Measurements from ENCODE around the gene SPECC1.

Gene SPECC1

DNA sequence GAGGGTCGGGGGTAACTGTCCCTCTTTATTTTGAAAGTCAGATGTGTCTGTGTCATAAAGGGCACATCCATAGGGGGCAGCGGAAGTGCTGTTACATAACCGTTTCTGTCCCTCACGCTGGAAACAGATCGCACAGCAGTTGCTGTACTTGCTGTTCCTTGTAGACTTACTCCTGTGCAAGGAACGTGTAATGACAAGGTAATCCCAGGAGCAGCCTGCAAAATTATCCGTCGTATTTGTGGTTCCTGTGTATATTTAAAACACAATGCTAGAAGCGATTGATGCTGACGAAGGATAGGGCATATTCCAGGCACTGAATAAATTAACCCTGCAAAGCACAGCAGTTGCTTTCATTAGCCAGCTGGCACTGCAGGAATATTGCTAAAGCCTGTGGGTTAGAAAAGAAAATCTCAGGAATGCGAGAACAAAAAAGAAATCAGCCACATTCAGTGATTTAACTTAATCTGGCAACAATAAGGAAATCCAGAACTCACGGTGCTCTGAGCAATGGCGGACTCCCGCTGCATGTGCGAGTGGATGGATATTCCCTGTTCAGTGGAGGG is 76.2 kb downstream of the SPECC1 start:
- no peak for DNase-seq
- no CpG with 5 or more reads among the region's 15 CpGs for WGBS (ENCODE audit: extremely low coverage, insufficient coverage, insufficient read length)
- H3K4me2 ChIP-seq (ENCODE audit: low read length) = no peak overlapping the region
- H3K79me1 ChIP-seq (ENCODE audit: low read length) = no peaks in the 10 kb centered on the region
- no peak overlapping the region for H3K9ac ChIP-seq (ENCODE audit: low read length)
- H2BK120ac ChIP-seq (ENCODE audit: insufficient read depth, low read length, poor library complexity) = no peak overlapping the region
- H3K36me3 ChIP-seq (ENCODE audit: control insufficient read depth in 1 of 2, insufficient read depth in 2 of 2, low read length in 2 of 2) = no peaks in the 10 kb centered on the region
- no peak overlapping the region for H2BK5ac ChIP-seq (ENCODE audit: low read depth, low read length, poor library complexity)
- H3K18ac ChIP-seq (ENCODE audit: low read length) = no peak overlapping the region
- no peak overlapping the region for H2AFZ ChIP-seq (ENCODE audit: insufficient read depth, low read length, poor library complexity)
- H3K27me3 ChIP-seq (ENCODE audit: insufficient read depth, low read length) = no peaks in the 10 kb centered on the region
- H3K23ac ChIP-seq (ENCODE audit: low read length) = no peak overlapping the region
- no peak overlapping the region for H2BK12ac ChIP-seq (ENCODE audit: low read length)
- H4K91ac ChIP-seq (ENCODE audit: low read depth, low read length) = no peak overlapping the region
- no peaks in the 10 kb centered on the region for H3K9me3 ChIP-seq (ENCODE audit: insufficient read depth, low read depth, low read length)
- no peak overlapping the region for H3K27ac ChIP-seq (ENCODE audit: low read depth, low read length)
- peaks cover 4 to 6% of the 10 kb centered on the region in 2 experiments for H3K4me1 ChIP-seq (ENCODE audit: control insufficient read depth in 1 of 2, insufficient read depth in 2 of 2, low read length in 2 of 2)
- H2AK5ac ChIP-seq (ENCODE audit: low read length) = no peak overlapping the region
- H3K4me3 ChIP-seq (ENCODE audit: low read depth, low read length) = no peak overlapping the region
- H3K79me2 ChIP-seq (ENCODE audit: control insufficient read depth, insufficient read depth, low read length, poor library complexity) = no peaks in the 10 kb centered on the region
- no peak overlapping the region for H3K14ac ChIP-seq (ENCODE audit: low read length)
- no peak overlapping the region for H4K12ac ChIP-seq (ENCODE audit: low read depth, low read length)
- no peak overlapping the region for H4K8ac ChIP-seq (ENCODE audit: low read depth, low read length)
- no peak overlapping the region for H3K4ac ChIP-seq (ENCODE audit: low read depth, low read length)

DNA sequence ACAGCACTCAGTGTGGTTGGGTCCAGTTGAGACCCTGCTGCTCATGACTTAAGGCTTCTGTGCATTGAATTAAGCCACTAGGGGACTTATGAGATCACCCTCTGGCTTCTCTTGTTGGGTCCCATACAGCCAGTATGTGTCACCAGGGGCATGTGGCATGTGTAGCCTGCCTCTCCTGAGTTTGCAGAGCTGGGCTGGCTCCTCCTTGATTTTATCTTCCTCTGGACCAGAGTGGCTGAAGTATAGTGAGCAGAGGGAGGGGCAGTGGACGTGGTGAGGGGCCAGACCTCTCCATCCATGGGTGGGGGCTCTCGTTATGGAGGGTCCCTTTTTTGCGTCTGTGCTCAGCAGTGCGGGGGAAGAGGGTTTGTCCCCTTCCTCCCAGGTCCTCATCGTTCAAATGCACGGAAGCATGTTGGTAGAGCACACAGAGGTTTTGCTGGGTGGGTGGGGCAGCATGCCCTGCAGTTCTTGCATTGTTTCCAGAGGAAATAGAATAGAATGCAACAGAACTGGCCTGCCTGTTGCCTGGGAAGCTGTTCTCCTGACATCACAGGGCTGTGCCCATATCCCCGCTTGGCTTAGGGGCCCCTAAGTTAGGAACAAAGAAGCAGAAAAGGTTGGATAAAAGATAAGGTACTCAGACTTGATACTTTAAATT is 77.4 kb downstream of the SPECC1 start:
- no peak overlapping the region for H3K14ac ChIP-seq (ENCODE audit: low read length)
- no peak overlapping the region for H3K27ac ChIP-seq (ENCODE audit: low read depth, low read length)
- no peak overlapping the region for H2BK120ac ChIP-seq (ENCODE audit: insufficient read depth, low read length, poor library complexity)
- peaks cover 6 to 7% of the 10 kb centered on the region in 2 experiments for H3K4me1 ChIP-seq (ENCODE audit: control insufficient read depth in 1 of 2, insufficient read depth in 2 of 2, low read length in 2 of 2)
- H3K23ac ChIP-seq (ENCODE audit: low read length) = no peak overlapping the region
- H3K9me3 ChIP-seq (ENCODE audit: insufficient read depth, low read depth, low read length) = no peaks in the 10 kb centered on the region
- no peak overlapping the region for H2BK12ac ChIP-seq (ENCODE audit: low read length)
- no peak overlapping the region for H3K4ac ChIP-seq (ENCODE audit: low read depth, low read length)
- H3K79me2 ChIP-seq (ENCODE audit: control insufficient read depth, insufficient read depth, low read length, poor library complexity) = no peaks in the 10 kb centered on the region
- no peak overlapping the region for H3K9ac ChIP-seq (ENCODE audit: low read length)
- H3K4me2 ChIP-seq (ENCODE audit: low read length) = no peak overlapping the region
- no peak overlapping the region for H3K18ac ChIP-seq (ENCODE audit: low read length)
- no peaks in the 10 kb centered on the region for H3K79me1 ChIP-seq (ENCODE audit: low read length)
- H4K8ac ChIP-seq (ENCODE audit: low read depth, low read length) = no peak overlapping the region
- no peak overlapping the region for H2AK5ac ChIP-seq (ENCODE audit: low read length)
- no CpG with 5 or more reads among the region's 7 CpGs for WGBS (ENCODE audit: extremely low coverage, insufficient coverage, insufficient read length)
- peak; percentile 79 to 86 for DNase-seq
- H4K12ac ChIP-seq (ENCODE audit: low read depth, low read length) = no peak overlapping the region
- no peak overlapping the region for H2BK5ac ChIP-seq (ENCODE audit: low read depth, low read length, poor library complexity)
- H3K27me3 ChIP-seq (ENCODE audit: insufficient read depth, low read length) = no peaks in the 10 kb centered on the region
- no peak overlapping the region for H4K91ac ChIP-seq (ENCODE audit: low read depth, low read length)
- no peak overlapping the region for H3K4me3 ChIP-seq (ENCODE audit: low read depth, low read length)
- H2AFZ ChIP-seq (ENCODE audit: insufficient read depth, low read length, poor library complexity) = no peak overlapping the region
- H3K36me3 ChIP-seq (ENCODE audit: control insufficient read depth in 1 of 2, insufficient read depth in 2 of 2, low read length in 2 of 2) = no peaks in the 10 kb centered on the region

DNA sequence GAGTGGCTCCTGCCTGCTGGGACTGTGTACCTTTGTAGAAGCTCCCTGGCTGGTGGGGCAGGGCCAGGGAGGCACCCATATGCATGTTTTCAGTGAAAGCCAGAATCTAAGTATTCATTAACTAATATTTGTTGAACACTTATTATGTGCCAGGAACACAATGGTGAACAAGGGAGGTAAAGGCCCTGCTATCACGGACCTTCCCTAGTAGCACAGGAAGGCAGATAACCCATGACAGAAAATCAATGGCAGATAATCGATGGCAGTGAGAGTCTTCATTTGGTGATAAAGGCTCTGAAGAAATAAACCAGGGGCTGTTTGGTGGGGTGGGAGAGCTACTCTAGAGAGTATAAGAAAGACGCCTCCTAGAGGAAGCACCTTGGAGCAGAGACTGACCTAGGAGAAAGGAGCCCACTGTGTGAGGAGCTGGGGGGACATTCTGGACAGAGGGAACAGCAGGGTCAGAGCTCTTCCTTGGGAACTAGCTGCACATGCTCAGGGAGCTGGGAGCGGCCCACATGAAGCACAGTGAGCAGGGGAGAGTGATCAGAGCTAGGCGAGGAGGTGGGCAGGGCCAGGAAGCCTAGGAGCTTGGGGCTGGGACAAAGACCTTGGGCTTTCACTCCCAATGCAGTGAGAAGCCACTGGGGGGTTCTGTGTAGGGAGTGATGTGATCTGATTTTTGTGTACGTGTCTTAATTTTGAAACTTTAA is 78.5 kb downstream of the SPECC1 start:
- Histone ChIP-seq H4K8ac (ENCODE audit: low read depth, low read length) (no peak overlapping the region), H3K36me3 (ENCODE audit: control insufficient read depth in 1 of 2, insufficient read depth in 2 of 2, low read length in 2 of 2) (no peaks in the 10 kb centered on the region), H2AFZ (ENCODE audit: insufficient read depth, low read length, poor library complexity) (no peak overlapping the region), H4K91ac (ENCODE audit: low read depth, low read length) (no peak overlapping the region), H3K27ac (ENCODE audit: low read depth, low read length) (no peak overlapping the region), H3K9ac (ENCODE audit: low read length) (no peak overlapping the region), H2BK12ac (ENCODE audit: low read length) (no peak overlapping the region), H3K4me3 (ENCODE audit: low read depth, low read length) (no peak overlapping the region), H2AK5ac (ENCODE audit: low read length) (no peak overlapping the region), H2BK5ac (ENCODE audit: low read depth, low read length, poor library complexity) (no peak overlapping the region), H3K79me2 (ENCODE audit: control insufficient read depth, insufficient read depth, low read length, poor library complexity) (no peaks in the 10 kb centered on the region), H3K14ac (ENCODE audit: low read length) (no peak overlapping the region), H3K27me3 (ENCODE audit: insufficient read depth, low read length) (no peaks in the 10 kb centered on the region), H2BK120ac (ENCODE audit: insufficient read depth, low read length, poor library complexity) (no peak overlapping the region), H3K23ac (ENCODE audit: low read length) (no peak overlapping the region), H3K9me3 (ENCODE audit: insufficient read depth, low read depth, low read length) (no peaks in the 10 kb centered on the region), H4K12ac (ENCODE audit: low read depth, low read length) (no peak overlapping the region), H3K79me1 (ENCODE audit: low read length) (no peaks in the 10 kb centered on the region), H3K18ac (ENCODE audit: low read length) (no peak overlapping the region), H3K4ac (ENCODE audit: low read depth, low read length) (no peak overlapping the region), H3K4me2 (ENCODE audit: low read length) (no peak overlapping the region), H3K4me1 (ENCODE audit: control insufficient read depth in 1 of 2, insufficient read depth in 2 of 2, low read length in 2 of 2) (peaks cover 6 to 9% of the 10 kb centered on the region in 2 experiments)
- DNase-seq = no peak
- no CpG with 5 or more reads among the region's 6 CpGs for WGBS (ENCODE audit: extremely low coverage, insufficient coverage, insufficient read length)

DNA sequence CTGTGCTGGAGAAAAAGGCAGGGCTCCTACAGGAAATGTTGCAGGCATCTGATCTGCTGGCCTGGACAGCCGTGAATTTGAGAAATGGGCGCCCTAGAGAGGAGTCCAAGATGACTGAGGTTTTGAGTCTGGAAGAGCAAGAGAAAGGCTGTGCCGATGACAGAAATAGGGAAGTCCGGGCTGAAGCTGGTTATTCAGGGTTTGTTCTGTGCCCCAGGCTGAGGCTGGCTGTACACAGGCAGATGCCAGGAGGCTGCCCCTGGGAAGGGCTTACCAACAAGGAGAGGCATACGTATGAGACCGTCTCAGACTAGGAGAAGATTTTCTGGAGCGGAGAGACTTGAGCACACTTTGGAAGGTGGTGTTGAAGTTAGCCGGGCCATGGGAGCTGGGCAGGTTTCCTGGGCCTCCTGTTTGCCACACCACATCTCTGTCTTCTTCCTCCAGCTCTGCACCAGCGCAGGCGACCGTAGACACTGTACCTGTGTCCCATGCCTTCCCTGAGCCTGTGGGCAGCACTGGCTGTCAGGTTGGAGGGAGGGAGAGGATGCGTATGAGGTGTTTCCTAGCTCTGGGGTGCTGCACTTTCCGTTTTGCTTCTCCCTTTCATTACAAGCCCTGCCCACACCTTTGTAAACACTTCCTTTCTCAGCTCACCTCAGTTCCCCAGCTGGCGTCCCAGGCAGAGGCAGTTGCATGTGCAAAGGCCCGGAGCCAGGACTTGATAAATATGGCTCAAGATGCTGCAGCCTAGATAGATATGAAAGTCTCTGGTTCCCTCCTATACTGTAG is 80.8 kb downstream of the SPECC1 start:
- WGBS (ENCODE audit: extremely low coverage, insufficient coverage, insufficient read length) = no CpG with 5 or more reads among the region's 15 CpGs
- Histone ChIP-seq H4K12ac (ENCODE audit: low read depth, low read length) (no peak overlapping the region), H2BK5ac (ENCODE audit: low read depth, low read length, poor library complexity) (no peak overlapping the region), H2AFZ (ENCODE audit: insufficient read depth, low read length, poor library complexity) (no peak overlapping the region), H3K4me1 (ENCODE audit: control insufficient read depth in 1 of 2, insufficient read depth in 2 of 2, low read length in 2 of 2) (peaks cover 6 to 9% of the 10 kb centered on the region in 2 experiments), H2BK120ac (ENCODE audit: insufficient read depth, low read length, poor library complexity) (no peak overlapping the region), H2BK12ac (ENCODE audit: low read length) (no peak overlapping the region), H3K9me3 (ENCODE audit: insufficient read depth, low read depth, low read length) (no peaks in the 10 kb centered on the region), H4K91ac (ENCODE audit: low read depth, low read length) (no peak overlapping the region), H3K4ac (ENCODE audit: low read depth, low read length) (no peak overlapping the region), H3K27ac (ENCODE audit: low read depth, low read length) (no peak overlapping the region), H3K36me3 (ENCODE audit: control insufficient read depth in 1 of 2, insufficient read depth in 2 of 2, low read length in 2 of 2) (no peaks in the 10 kb centered on the region), H3K4me2 (ENCODE audit: low read length) (no peak overlapping the region), H3K23ac (ENCODE audit: low read length) (no peak overlapping the region), H2AK5ac (ENCODE audit: low read length) (no peak overlapping the region), H3K79me2 (ENCODE audit: control insufficient read depth, insufficient read depth, low read length, poor library complexity) (no peaks in the 10 kb centered on the region), H3K4me3 (ENCODE audit: low read depth, low read length) (no peak overlapping the region), H3K14ac (ENCODE audit: low read length) (no peak overlapping the region), H3K9ac (ENCODE audit: low read length) (no peak overlapping the region), H3K27me3 (ENCODE audit: insufficient read depth, low read length) (no peaks in the 10 kb centered on the region), H3K79me1 (ENCODE audit: low read length) (no peaks in the 10 kb centered on the region), H4K8ac (ENCODE audit: low read depth, low read length) (no peak overlapping the region), H3K18ac (ENCODE audit: low read length) (no peak overlapping the region)
- no peak for DNase-seq

Measured in trophoblast cell (in vitro differentiated cells and primary cell).